ENCODE results near the gene CHRNA3. TPM values are rescaled to one million over a fixed set of nuclear protein-coding genes. Genes with fewer than 3 reads are reported as not detected.

Gene CHRNA3
- total and polyA plus RNA-seq, 2 donors (not counting 1 experiment from before 2014, with no cell fraction given) = not detected

- CTCF ChIA-PET = interaction anchor here (1.1 kb wide), 1 partner anchor 85 kb away, joined by 4 read pairs; no protein-coding TSS in a partner anchor
Measured at GRCh38 chr15:78624651-78625590, 4.1 kb upstream of the CHRNA3 start.

More at GRCh38 chr15:78624651-78625590, 4.1 kb upstream of the CHRNA3 start:
- no peak for ATAC-seq (ENCODE audit: low read depth)
- no peak overlapping the region for H3K9ac ChIP-seq (ENCODE audit: low read length)
- 85% methylated on average over 16 of the region's 17 CpGs for WGBS (ENCODE audit: insufficient coverage)
- intact Hi-C loops (cut with micrococcal nuclease) = no loop called here
- no peaks in the 10 kb centered on the region for H3K9me3 ChIP-seq (ENCODE audit: control extremely low read depth in 1 of 3, control insufficient read depth in 2 of 3, insufficient read depth in 1 of 3, low read length in 2 of 3)
- H4K20me1 ChIP-seq (ENCODE audit: control insufficient read depth, insufficient read depth, low read length, poor library complexity, severe bottlenecking) = no peaks in the 10 kb centered on the region
- H3K4me1 ChIP-seq (ENCODE audit: control insufficient read depth in 2 of 2, insufficient read depth in 2 of 2, low read length in 2 of 2) = peaks cover 2 to 7% of the 10 kb centered on the region in 2 donors
- no peak overlapping the region for H3K27ac Mint-ChIP-seq
- no peak overlapping the region for H3K4me2 ChIP-seq (replicated peaks; ENCODE audit: low read depth, low read length, poor library complexity, severe bottlenecking)
- no peaks in the 10 kb centered on the region for H3K9me3 Mint-ChIP-seq (ENCODE audit: insufficient read depth)
- peaks cover 0 to 17% (median 3%) of the 10 kb centered on the region in 4 experiments for H3K27me3 ChIP-seq (replicated peaks in 1 of 4; ENCODE audit: control extremely low read depth in 1 of 4, control insufficient read depth in 3 of 4, insufficient read depth in 4 of 4, low read length in 3 of 4)
- no peaks in the 10 kb centered on the region for H3K36me3 ChIP-seq (replicated peaks in 1 of 2; ENCODE audit: control extremely low read depth in 1 of 2, control insufficient read depth in 1 of 2, extremely low read depth in 1 of 2, insufficient read depth in 2 of 2, low read length in 1 of 2)
- POLR2A ChIA-PET = no interaction called here
- no peak overlapping the region for H3K4me3 Mint-ChIP-seq
- H3K4me1 Mint-ChIP-seq = no peaks in the 10 kb centered on the region
- H3K27ac ChIP-seq (ENCODE audit: low read length in 2 of 2) = no peak overlapping the region
- no peak overlapping the region for H3K4me3 ChIP-seq (ENCODE audit: control extremely low read depth in 1 of 5, extremely low read depth in 1 of 5, insufficient read depth in 1 of 5, low read depth in 2 of 5, low read length in 4 of 5)
- H2AFZ ChIP-seq (ENCODE audit: insufficient read depth, low read depth, low read length, poor library complexity, severe bottlenecking) = no peak overlapping the region
- TF ChIP-seq CTCF (IDR thresholded peaks at IDR 0.05) (no peak), EZH2 (IDR thresholded peaks at IDR 0.05; ENCODE audit: borderline replicate concordance, insufficient read depth, low read depth, low read length, poor library complexity, severe bottlenecking) (no peak)
- H3K79me2 ChIP-seq (ENCODE audit: control insufficient read depth, insufficient read depth, low read length) = no peaks in the 10 kb centered on the region
- peaks cover 41% of the 10 kb centered on the region for H3K27me3 Mint-ChIP-seq
- DNase-seq = no peak
